MV-4-11 (cell line): ENCODE results near the gene ASF1A.

Source experiments
- DNase-seq: peaks from one replicate; lab custom pipeline; 2025; lab: John Stamatoyannopoulos, UW

ASF1A gene

DNA sequence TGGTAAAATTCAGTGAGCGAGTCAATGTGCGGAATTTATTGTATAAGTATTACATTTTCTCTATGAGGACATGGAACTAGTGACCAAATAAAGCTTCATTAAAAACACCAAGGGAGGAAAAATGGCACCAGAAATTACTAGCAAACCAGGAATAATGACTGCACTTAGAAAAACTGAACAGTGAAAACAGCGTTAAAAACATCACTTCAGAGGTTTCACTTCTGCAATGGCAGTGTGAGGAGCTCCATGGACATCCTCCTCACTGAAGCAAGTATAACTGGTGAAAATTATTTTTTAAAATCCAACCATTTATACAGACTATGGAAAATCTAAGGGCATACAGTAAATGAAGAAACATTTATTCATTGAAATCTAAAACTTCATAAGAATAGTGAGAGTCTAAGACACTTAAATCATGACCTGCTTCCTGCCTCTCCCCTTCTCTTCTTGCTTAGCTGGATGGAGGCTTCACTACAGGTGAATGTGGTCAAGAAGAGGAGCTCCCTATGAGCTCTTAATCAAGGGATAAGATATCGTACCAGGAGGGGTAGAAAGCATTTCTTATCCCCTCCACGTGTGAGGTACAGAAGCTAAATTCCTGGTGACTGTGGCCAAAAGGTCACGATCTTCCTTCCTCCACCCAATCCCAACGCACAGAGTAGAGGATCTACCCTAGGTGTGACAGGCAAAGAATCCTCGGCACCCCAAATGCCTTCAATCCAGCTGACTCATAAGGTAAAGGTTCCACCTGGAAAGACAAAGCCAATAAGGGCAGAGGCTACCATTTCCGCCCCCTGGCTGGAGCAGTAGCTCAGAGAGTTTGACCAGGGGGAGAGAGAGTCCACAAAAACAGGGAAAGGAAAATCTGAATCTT, 12.3 kb upstream of the ASF1A start:
- DNase-seq = peak; percentile 56

DNA sequence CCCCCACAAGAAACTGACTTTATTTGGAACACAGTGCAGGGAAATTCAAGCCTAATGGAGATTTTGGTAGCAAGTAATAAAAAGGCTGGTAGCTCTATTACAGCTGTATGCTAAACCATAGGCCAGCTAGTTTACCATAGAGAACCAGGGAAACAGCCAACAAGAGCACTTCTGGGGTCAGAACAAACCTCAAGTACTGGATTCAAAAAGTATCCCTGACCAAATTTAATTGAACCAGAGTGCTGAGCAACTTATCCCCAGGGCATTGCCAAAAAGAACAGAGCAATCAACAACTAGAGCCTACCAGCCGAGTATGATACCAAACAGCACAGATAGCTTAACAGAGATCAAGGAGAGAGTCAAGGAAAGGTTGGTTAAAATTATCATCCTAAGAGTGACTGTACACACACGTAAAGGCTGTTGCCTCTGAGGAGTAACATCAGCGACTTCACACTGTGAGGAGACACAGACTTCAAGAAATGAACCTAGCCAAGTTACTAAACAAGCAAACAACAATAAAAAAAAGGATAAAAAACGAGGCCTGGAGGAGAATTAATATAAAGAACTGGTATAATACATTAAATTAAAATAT, 11.5 kb upstream of the ASF1A start:
- no peak for DNase-seq

DNA sequence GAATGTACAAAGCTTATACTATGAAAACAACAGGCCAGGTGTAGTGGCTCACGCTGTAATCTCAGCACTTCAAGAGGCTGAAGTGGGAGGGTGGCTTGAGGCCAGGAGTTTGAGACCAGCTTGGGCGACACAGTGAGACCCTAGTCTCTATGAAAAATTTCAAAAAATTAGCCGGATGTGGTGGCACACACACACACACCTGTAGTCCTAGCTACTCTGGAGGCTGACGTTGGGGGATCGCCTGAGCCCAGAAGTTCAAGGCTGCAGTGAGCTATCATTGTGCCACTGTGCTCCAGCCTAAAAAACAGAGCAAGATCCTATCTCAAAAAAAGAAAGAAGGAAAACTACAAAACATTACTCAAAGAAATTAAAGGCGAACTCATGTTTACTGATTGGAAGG, 7.3 kb upstream of the ASF1A start:
- DNase-seq = no peak

DNA sequence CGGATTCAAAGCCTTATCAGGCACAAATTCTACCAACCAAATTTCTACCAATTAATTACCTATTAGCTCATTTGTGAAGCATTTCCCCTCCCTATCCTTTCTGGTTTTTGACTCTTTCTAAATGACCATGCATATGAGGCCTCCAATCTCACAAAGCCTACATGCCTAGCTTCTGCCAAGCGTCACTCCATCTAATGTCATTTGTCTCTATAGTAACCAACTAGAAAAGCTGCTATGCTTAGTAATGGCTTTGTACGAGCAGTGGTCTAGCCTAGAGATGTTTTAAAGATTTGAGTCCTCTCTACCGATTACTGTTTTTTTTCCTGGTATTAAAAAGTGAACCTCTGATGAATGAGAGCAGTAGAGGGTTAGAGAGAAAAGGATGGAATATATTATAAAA, 4.8 kb upstream of the ASF1A start:
- DNase-seq = no peak

DNA sequence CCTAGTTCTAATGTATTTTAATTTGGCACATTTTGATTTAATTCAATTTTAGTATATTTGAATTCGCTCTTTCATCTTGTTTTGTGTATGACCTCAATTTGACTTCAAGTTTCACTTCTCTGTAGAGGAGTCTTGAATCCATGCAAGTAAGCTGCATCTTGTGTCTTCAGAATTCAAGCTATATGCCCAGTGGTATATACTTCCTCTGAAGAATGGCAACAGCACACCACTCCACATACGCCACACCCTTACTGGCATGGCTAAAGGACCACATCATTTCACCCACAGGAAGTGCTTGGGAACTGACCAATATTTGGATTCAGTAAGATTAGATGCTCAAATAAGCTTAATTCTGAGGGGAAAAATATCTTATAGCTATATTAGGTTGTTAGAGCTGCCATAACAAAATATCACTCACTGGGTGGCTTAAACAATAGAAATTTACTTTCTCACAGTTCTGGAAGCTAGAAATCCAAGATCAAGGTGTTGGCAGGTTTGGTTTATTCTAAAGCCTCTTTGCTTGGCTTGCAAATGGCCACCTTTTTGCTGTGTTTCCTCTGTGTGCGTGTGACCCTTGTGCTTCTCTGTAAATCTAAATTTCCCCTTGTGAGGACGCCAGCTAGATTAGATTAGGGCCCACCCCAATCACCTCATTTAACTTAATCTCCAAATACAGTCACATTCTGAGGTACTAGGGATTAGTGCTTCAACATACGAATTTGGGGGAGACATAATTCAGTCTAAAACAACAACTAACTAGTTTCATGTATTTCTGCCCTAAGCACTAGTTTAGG, 2.8 kb upstream of the ASF1A start:
- DNase-seq = peak; percentile 94

DNA sequence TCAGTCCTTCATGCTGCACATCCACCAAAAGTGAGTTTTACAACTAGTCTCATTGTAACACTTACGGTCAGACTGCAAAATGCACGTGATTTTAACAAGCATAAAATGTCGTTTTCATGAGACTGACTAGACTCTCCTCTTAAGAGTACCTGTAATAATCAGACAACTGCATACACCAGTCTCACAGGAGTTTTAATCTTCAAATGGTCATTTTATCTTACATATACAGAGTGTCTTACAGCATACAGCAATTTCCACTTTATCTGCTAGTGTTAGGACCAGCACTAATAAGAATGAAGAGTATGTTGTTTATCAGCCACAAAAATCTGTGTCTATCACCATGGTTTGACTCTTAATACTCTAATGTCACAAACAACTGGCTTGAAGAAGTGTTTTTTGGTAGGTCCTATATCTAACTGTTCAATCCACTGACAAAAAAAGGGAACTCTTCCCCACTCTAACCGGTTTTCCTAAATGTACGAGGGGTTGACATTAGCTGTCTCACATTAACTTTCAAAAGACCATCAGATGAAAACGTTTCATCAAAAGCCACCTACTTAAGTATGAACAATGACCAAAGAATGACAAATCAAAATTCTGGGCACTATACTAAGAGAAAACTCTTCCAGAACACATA, 1.5 kb upstream of the ASF1A start:
- DNase-seq = no peak

DNA sequence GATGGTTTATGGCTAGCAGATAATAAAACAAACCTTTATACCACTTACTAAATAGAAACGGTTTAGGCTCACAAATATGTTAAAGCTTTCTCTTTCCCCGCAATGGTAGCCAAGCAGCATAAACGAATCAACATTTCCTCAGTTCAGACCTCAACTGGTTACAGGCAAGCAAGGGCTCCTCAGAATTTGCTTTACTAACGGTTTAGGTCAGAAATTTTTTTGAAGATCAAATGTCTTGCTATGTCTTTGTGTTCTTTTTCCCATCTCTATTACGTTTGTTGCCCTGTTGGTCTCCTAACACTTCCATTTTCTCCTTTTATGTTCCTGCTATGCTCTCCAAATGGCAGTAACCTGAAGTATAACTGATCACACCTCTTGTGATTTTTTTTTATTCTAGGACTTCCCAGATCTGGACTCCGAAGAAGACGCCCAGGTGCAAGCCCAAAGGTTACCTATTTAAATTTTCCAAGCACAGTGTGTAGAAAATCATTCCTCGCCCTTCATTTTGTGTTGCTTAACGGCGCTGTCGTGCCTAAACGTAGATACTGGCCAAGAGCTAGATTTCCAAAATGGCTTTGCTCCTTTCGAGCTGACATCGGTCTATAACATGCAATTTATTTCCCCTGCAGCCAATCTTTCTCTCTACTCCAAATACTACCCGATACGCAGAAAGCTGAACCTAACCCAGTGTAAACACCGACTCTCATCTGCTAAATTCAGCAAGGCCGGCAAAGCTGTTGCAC, 717 bp upstream of the ASF1A start:
- DNase-seq = peak; percentile 32

DNA sequence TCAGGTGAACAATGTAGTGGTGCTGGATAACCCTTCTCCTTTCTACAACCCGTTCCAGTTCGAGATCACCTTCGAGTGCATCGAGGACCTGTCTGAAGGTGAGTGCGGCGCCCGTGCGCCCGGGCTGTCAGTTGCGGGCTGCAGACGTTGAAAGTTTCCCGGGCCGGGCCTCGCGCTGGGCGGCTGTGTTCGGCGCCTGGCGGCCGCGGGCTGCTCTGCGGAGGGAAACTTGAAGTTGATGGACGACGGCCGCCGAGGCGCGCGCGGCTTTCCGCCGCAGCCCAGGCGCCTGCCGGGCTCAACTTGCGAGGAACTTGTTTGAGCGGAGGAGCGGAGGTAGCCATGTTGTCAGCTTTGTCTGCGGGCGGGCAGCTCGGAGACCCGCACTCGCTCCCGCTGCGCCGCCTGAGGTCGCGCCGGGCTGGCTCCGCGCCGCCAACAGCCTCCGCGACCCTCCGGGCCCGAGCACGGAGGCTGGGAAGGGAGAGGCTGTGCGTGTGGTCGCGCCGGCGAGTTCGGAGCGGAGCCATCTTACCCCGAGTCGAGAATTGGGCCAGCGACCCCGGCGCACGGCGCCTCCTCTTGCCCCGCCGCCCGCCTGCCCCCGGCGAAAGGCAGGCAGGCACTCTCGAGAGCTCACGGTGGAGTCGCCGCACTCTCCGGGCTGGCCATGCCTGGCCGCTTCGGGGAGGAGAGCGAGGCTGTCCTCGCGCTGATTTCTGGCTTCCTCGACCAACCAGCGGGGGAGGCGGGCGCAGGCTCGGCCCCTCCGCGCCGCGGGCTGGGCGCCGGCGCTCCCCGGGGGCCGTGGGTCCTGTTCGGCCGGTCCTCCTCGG, 691 bp downstream of the ASF1A start:
- peak; percentile 40 for DNase-seq

DNA sequence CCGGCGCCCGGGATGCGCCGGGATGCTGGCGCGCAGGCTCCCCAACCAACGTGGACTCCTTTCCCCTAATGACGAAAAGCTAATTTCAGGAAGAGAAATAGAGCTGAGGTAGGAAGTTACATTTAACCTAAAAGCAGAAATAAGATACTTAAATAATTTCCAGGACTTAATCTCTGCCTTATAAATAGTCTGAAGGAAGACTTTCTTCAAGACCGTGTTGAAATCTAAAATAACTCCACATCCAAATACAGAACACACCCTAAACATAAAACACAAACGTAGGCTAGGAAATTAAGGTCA, 1.3 kb downstream of the ASF1A start:
- no peak for DNase-seq

DNA sequence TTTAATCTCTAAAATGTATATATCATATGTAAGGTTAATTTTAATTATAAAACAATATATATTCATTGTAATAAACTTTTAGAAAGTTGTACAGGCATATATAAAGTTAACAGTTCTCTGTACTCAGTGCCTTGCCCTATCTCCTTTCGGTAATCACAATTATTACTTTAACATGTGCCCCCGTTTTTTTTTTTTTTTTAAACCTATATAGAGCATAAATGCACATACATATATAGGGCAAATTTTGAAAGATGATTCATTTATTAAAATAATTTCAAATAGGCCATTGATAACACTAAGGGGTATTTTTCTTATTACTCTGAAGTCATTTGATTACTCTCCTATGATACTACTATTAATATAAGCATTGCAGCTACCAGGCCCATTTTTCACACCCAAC, 1.9 kb downstream of the ASF1A start:
- DNase-seq = no peak

DNA sequence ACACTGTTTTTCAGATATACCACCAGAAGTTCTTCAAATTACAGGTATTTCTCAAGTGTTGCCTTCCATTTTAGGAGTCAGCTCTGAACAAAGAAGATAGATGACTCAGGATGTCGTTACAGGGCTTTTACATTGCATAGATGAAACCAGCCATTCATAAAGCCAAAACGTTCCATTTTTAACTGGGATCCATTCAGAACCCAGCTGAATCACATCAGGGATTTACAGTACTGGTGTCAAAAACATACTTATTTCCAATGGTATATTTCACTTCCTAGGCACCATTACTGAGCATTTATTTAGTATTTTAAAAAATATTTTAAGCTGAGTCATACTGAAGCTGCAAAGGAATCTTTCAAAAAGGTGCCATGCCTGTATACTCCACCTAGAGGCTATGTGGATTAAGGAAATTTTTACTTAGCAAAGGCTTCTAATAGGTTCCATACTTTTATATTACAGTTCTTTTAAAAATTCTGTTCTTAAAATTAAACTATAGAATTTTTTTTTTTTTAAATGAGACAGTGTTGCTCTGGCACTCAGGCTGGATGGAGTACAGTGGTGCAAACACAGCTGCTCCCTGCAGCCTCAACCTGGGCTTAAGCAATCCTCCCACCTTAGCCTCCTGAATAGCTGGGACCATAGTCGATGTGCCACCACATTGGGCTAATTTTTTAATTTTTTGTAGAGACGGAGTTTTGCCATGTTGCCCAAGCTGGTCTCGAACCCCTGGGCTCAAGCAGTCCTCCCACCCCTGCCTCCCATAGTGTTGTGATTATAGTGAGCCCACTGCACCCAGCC, 2.6 kb downstream of the ASF1A start:
- DNase-seq = peak; percentile 50

DNA sequence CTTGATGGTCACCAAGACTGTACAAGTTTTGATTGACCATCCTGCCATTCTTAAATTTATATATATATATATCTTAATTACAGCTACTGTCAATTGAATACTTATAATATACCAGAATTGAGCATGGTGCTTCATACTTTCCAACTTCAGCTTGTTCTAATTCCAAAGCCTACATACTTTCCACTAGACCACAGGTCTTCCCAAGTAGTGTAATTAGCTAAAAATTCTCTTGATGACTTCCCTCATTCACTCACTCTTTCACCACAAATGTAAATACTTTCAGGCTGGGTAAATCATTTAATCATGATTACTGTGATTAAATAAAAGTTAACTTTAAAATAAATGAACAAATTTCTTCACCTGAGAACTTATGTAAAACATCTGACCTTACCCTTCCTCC, 3.4 kb downstream of the ASF1A start:
- DNase-seq = no peak

DNA sequence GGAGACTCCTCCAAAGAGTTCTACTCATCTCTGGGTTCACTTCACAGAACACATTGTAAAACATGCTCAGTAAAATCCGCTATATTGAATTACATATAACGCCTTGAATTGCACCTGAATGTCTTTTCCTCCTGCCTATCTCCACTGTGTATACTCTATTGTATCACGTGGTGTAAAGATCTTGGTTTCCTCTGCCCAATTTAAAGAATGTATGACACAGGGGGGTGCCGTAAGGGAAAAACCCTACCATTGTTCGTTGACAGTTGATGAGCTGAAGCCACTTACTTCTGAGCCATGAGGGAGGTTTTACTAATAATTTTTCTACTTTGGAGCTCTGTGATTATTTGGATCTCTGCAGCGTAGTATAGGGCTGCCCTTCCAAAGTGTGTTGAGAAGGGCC, 6.0 kb downstream of the ASF1A start:
- no peak for DNase-seq

DNA sequence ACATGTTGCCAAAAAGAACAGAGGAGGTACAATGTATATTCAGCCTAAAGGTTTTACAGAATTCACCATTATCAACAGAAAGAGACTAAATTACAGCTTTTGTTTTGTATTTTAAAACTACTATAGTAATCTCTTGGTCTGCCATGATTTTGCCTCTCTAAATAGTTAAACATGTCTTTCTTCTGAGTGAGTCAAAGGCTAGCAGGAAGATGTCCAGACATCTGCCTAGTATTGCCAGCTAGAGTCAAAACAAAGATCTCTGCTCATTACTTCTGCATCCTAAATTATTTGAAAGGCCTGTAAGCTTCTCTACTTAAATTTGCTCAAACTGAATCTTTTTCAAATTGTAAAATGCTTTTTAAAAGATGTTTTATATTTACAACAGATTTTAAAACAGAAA, 8.8 kb downstream of the ASF1A start:
- no peak for DNase-seq

DNA sequence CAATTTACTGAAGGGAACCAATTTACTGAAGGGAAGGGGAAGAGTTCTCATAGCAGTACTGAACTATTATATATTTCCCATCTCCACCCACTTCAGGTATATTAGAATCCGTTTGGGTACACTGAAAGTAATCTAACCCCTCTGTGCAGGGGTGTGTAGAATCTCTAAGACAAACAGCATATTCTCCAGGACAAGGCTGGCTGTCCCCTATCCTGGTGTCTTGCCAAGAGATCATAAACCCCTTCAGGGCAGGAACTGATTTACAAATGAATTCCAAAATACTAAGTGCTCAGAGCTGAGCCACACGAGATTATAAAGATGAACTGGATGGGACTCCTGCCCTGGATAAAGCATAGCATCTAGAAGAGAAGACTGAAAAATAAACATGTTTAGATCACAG, 9.2 kb downstream of the ASF1A start:
- no peak for DNase-seq

DNA sequence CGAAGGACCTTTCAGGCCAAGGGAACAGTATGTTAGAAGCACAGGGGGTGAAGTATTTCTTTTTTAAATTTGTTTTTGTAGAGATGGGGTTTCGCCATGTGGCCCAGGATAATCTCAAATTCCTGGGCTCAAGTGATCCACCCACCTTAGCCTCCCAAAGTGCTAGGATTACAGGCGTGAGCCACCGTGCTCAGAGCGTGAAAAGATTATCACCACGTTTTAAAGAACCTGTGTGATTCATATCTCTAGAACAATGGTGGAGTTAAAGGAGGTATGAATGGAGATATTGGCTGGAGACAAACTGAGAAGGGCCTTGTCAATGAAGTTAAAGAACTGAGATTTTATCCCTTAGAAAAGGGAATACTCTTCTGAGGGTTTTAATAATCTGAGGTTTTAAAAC, 9.7 kb downstream of the ASF1A start:
- DNase-seq = no peak

DNA sequence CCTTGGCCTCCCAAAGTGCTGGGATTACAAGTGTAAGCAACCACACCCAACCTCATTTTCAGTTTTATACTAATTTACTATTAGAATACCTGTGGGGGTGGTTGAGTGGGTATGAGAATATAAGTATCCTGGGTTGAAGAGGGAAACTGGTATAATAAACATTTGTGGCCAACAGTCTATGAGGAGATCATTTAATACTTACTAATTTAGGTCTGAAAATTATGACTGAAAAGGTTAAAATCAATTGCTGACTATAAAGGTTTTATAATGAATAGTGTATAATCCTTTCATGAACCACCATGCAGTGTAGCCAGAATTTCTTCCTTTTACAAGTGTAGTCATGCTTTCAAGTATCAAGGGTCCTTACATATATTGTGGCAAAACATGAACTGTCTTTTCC, 11.1 kb downstream of the ASF1A start:
- no peak for DNase-seq

DNA sequence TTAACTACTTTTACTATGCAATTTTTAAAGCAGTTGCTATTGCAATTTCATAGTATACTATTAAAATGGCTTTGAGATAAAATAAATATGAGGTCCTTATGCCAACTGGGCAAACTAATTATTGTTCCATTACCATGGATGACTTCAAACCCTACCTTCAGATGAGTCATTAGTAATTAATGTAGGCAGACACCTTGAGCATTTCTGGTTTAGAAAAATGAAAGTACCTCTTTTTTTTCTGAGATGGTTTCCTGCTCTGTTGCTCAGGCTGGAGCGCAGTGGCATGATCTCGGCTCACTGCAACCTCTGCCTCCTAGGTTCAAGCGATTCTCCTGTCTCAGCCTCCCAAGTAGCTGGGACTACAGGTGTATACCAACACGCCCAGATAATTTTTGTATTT, 11.9 kb downstream of the ASF1A start:
- no peak for DNase-seq

DNA sequence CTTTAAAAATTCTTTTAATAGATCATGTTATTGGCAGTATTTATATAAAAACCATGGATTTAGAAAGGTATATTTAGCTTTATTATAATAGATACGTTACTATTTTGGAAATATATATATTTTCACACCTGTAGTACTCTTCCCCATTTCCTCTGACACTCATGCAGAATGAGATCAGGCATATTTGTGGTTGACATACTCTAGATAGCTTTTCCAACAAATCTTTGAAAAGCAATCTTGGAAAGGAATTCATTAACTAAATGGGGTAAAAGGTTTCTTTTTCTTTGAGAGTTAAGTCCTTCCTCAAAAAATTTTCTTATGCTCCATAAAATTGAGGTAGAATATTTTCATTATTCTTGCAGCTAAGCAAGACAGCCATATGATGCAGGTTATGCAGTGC, 14.5 kb downstream of the ASF1A start:
- no peak for DNase-seq

DNA sequence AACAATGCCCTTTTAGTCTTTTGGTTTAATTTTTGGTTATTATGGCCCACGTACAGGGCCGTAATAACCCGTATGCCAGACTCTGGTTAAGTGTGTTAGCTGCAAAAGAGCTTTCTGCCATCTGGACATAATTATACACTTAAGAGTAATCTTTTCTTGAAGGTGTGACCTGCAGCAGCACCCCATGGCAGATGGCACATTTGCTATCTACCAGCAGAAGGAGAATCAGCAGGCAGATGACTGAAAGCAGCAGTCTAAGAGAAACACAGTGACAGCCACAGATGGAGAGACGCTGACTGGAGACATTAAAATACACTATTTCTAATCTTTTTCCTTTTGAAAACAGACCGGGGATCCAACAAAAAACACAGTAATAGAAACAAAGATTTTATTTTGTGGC, 18.7 kb downstream of the ASF1A start:
- no peak for DNase-seq
